ENCODE data around the gene LDB3. TPM values are rescaled to one million over a fixed set of nuclear protein-coding genes. Genes with fewer than 3 reads are reported as not detected.
A peak's percentile ranks its signal among the peaks of the same experiment; 100 is the strongest.

The LDB3 gene
- total RNA-seq, 1 experiment from 2014 or later = not detected

DNA sequence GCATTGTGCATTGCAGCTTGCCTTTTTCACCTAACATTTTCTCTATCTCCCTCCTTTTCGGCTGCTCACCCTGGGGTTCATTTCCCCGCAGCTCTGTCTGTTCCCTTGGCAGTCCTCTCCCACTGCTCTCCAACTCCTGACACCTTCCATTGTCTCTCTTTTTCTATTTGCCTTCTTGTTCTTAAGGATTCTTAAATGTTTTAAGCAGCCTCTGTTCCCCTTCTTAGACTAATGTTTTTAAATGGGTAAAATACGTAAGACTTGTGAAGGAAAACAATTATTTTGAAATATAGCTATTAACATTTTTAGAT lies 107.5 kb downstream of the LDB3 start:
- Histone ChIP-seq H3K36me3 (no peaks in the 10 kb centered on the region), H3K4me3 (no peak overlapping the region), H3K27me3 (no peaks in the 10 kb centered on the region), H3K9me3 (no peaks in the 10 kb centered on the region)
- DNase-seq = no peak

DNA sequence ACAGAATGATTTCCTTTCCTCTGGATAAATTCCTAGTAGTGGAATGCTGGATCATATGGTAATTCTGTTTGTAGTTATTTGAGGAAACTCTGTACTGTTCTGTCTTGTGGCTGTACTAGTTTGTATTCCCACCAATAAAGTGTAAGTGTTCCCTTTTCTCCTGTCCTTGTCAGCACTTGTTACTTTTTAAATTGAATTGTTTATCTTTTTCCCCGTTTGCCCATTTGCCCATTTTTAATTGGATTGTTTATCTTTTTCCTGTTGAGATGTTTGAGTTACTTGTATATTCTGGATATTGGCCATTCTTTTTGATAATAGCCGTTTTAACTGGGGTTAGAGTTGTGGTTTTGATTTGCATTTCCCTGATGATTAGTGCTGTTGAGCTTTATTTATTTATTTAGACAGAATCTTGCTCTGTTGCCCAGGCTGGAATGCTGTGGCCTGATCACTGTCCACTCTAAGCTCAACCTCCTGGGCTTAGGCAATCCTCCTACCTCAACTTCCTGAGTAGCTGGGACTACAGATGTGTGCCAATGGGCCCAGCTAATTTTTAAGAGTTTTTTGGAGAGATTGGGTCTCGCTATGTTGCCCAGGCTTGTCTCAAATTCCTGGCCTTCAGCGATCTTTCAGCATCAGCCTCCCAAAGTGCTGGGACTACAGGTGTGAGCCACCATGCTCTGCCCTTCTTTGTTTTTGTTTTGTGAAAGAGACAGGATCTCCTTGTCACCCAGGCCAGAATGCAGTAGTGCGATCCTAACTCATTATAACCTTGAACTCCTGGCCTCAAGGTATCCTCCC lies 111.1 kb downstream of the LDB3 start:
- DNase-seq = peak; percentile 56
- H3K9me3 ChIP-seq = peaks cover 2% of the 10 kb centered on the region
- H3K36me3 ChIP-seq = no peaks in the 10 kb centered on the region; the same call in 1 of the 2 replicates
- H3K4me3 ChIP-seq = no peak overlapping the region
- no peaks in the 10 kb centered on the region for H3K27me3 ChIP-seq

DNA sequence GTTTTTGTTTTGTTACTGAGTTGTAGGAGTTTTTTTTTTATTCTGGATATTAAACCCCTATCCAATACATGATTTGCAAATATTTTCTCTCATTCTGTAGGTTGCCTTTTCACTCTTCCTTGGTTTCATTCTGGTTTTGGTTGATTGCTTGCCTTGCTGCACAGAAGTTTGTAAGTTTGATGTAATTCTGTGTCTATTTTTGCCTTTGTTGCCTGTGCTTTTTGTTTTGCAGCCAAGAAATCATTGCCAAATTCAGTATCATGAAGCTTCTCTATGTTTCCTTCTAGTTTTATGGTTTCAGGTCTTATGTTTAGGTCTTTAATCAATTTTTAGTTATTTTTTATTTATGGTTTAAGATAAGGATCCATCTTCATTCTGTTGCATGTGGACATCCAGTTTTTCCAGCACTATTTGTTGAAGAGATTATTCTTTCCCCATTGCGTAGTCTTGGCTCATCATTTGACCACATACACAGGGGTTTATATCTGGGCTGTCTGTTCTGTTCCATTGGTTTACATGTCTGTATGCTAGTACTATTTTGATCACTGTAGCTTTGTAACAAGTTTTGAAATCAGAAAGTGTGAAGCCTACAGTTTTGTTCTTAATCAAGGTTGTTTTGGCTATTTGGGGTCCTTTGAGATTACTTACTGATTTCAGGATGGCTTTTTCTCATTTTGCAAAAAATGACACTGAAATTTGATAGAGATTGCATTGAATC lies 114.5 kb downstream of the LDB3 start:
- no peak for DNase-seq
- Histone ChIP-seq H3K36me3 (no peaks in the 10 kb centered on the region; the same call in 1 of the 2 replicates), H3K4me3 (no peak overlapping the region), H3K9me3 (peaks cover 2% of the 10 kb centered on the region), H3K27me3 (no peaks in the 10 kb centered on the region)

DNA sequence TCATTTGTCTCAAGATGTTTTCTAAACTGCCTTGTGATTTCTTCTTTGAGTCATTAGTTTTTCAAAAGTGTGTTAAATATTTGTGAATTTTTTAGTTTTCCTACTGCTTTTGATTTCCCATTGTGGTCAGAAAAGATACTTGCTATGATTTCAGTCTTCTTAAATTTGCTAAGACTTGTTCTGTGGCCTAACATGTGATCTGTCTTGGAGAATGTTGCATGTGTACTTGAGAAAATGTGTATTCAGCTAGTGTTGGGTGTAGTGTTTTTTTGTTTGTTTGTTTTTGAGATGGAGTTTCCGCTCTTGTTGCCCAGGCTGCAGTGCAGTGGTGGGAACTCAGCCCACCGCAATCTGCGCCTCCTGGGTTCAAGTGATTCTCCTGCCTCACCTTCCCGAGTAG lies 116.7 kb downstream of the LDB3 start:
- H3K4me3 ChIP-seq = no peak overlapping the region
- no peaks in the 10 kb centered on the region; the same call in 1 of the 2 replicates for H3K36me3 ChIP-seq
- H3K27me3 ChIP-seq = no peaks in the 10 kb centered on the region
- peaks cover 2% of the 10 kb centered on the region for H3K9me3 ChIP-seq
- DNase-seq = no peak

Other genes starting within 250 kb of the LDB3 start
- 15.4 and 33.7 TPM in 2 replicates for gene WAPL, start 146.7 kb upstream of the LDB3 start, total RNA-seq (2014; rRNA removed; shearing (Covaris generic); ENCODE audit: low replicate concordance)
- gene OPN4, start 14.0 kb upstream of the LDB3 start, total RNA-seq (2014; rRNA removed; shearing (Covaris generic); ENCODE audit: low replicate concordance) = not detected in 2 replicates
- gene BMPR1A, start 88.1 kb downstream of the LDB3 start, total RNA-seq (2014; rRNA removed; shearing (Covaris generic); ENCODE audit: low replicate concordance) = 32.6 and 35.1 TPM in 2 replicates

All from MG63 (cell line).